ENCODE data around the gene UBE2A. TPM values are rescaled to one million over a fixed set of nuclear protein-coding genes. Genes with fewer than 3 reads are reported as not detected.

UBE2A gene
- total RNA-seq, 4 donors from 2014 or later: 32.2 to 39.7 (median 35.9) TPM

GRCh38 chrX:119606280-119607017 lies 32.1 kb downstream of the UBE2A start, which contains the start of gene NKRF:
TSS of gene NKRF (minus strand) at chrX:119606424.
- Histone ChIP-seq H3K27me3 (no peaks in the 10 kb centered on the region), H3K9me3 (no peaks in the 10 kb centered on the region), H3K4me3 (peak within 1 kb of the TSS; percentile 78 to 92), H3K27ac (peak within 1 kb of the TSS; percentile 79 to 93 (median 87)), H3K4me1 (peaks cover 0 to 7% (median 0%) of the 10 kb centered on the region in 3 donors), H3K36me3 (no peaks in the 10 kb centered on the region)
- ATAC-seq: peak; percentile 93
- WGBS, 2 donors (ENCODE audit: low coverage in 1 of 2): 0 to 32% methylated on average over 8 to 11 of the region's 46 CpGs
- TF ChIP-seq POLR2AphosphoS5 (IDR thresholded peaks at IDR 0.05) (peak; percentile 94), EP300 (IDR thresholded peaks at IDR 0.05) (no peak), CTCF (IDR thresholded peaks at IDR 0.05) (no peak), POLR2A (IDR thresholded peaks at IDR 0.05) (peak; percentile 73 to 82)

DNA sequence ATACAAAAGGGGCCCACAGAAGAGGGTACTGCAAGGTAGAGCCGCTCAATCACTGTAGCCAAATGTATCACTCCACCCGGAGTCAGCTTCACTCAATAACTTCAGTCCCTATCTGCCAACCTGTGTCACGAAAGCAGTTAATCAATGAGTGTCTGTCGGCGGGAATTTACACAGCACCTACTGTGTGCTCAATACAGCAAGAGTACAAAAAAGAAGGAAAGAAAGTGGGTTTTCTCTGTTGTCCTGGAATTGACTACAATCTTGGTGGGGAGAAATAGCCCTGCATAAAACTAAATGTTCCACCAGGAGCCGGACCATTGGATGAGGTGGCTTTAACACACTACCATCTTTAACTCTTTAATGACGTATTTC lies 32.6 kb downstream of the UBE2A start:
- TF ChIP-seq POLR2AphosphoS5 (IDR thresholded peaks at IDR 0.05): no peak
- TF ChIP-seq POLR2A (IDR thresholded peaks at IDR 0.05): no peak
- TF ChIP-seq CTCF (IDR thresholded peaks at IDR 0.05): no peak
- TF ChIP-seq EP300 (IDR thresholded peaks at IDR 0.05): no peak
- H3K4me1 ChIP-seq: peaks cover 0 to 7% (median 0%) of the 10 kb centered on the region in 3 donors
- no peaks in the 10 kb centered on the region for H3K27me3 ChIP-seq
- no peak for ATAC-seq
- H3K27ac ChIP-seq: peak overlapping the region; percentile 79 to 93 (median 87)
- no peaks in the 10 kb centered on the region for H3K9me3 ChIP-seq
- H3K36me3 ChIP-seq: no peaks in the 10 kb centered on the region
- H3K4me3 ChIP-seq: peak overlapping the region; percentile 78 to 92
- WGBS, 2 donors (ENCODE audit: low coverage in 1 of 2): 33 to 56% methylated on average over 3 to 7 of the region's 7 CpGs

DNA sequence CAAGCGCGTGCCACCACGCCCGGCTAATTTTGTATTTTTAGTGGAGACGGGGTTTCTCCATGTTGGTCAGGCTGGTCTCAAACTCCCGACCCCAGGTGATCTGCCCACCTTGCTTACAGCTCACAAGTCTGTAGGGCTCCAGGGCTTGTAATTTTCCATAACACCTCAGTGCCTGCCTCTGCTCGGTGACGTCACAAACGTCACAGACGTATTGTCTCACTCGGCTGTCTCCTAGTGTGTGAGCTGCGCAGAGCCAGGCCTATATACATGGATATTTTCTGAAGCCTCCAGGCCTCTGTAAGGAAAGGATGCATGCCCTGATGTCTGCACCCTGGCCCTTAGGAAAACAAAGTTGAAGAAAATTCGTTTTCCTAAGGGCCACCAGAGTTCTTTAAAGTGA lies 40.4 kb downstream of the UBE2A start:
- ATAC-seq: no peak
- no peaks in the 10 kb centered on the region for H3K4me1 ChIP-seq
- H3K27me3 ChIP-seq: no peaks in the 10 kb centered on the region
- no peaks in the 10 kb centered on the region for H3K36me3 ChIP-seq
- no peak overlapping the region for H3K27ac ChIP-seq
- no peaks in the 10 kb centered on the region for H3K9me3 ChIP-seq
- H3K4me3 ChIP-seq: no peak overlapping the region
- 29 to 57% methylated on average over 1 of the region's 13 CpGs for WGBS, 2 donors (ENCODE audit: low coverage in 1 of 2)
- TF ChIP-seq EP300 (IDR thresholded peaks at IDR 0.05) (no peak), POLR2A (IDR thresholded peaks at IDR 0.05) (no peak), POLR2AphosphoS5 (IDR thresholded peaks at IDR 0.05) (no peak), CTCF (IDR thresholded peaks at IDR 0.05) (no peak)

DNA sequence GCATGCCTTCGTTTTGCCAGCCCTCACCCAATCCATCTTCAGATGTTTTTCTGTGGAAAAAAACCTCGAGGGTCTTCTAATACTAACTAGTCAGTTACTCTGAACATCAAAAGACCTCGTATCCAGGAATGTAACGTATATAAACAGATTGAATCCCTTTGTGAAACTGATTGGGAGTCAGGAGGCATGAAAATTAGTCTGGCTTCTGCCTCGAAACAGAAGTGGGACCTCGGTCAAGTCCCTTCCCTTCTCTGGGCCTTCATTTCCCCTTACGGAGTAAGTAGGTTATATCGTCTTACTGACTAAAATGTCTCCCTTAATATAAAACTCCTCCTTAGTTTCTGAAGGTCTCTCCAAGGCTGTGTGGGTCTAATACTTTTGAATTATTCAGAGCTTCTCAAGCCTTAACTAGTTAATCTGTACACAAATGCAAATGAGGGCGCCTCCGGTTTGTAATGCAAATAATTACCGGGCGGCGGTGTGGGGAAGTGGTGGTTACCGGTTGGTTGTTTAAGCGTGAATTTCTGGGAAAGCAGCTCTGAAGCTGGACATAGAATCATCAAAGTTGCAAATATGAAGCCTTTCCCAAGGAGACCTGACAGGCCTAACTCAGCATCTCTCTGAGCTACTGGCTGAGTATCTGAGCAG lies 43.3 kb downstream of the UBE2A start:
- H3K36me3 ChIP-seq: no peaks in the 10 kb centered on the region
- no peak overlapping the region for H3K27ac ChIP-seq
- no peaks in the 10 kb centered on the region for H3K4me1 ChIP-seq
- WGBS, 2 donors (ENCODE audit: low coverage in 1 of 2): 59 to 64% methylated on average over 7 to 8 of the region's 15 CpGs
- H3K9me3 ChIP-seq: no peaks in the 10 kb centered on the region
- no peak overlapping the region for H3K4me3 ChIP-seq
- no peaks in the 10 kb centered on the region for H3K27me3 ChIP-seq
- no peak for TF ChIP-seq POLR2A (IDR thresholded peaks at IDR 0.05)
- no peak for TF ChIP-seq EP300 (IDR thresholded peaks at IDR 0.05)
- no peak for TF ChIP-seq CTCF (IDR thresholded peaks at IDR 0.05)
- TF ChIP-seq POLR2AphosphoS5 (IDR thresholded peaks at IDR 0.05): no peak
- ATAC-seq: no peak

All from gastroesophageal sphincter (tissue), 4 donors.